Stomach (tissue), 4 donors: ENCODE data around the gene THEMIS.

Experiments used
- CTCF ChIP-seq, 7 experiments: fragments of 450-650 bp in 4 of 7; fragments of 200-600 bp in 3 of 7; sonication (generic) in 3 of 7; IDR thresholded peaks; one replicate each; pipeline ENCODE4 v1.5.1; 2016 to 2019; ENCODE audit warnings: antibody characterized with exemption in 7 of 7, control low read depth in 2 of 7, mild to moderate bottlenecking in 1 of 7
- POLR2A ChIP-seq, 4 donors: fragments of 450-650 bp; IDR thresholded peaks; one replicate each; pipeline ENCODE4 v1.6.1; 2016; ENCODE audit warnings: antibody characterized with exemption in 4 of 4, control low read depth in 2 of 4, mild to moderate bottlenecking in 1 of 4, moderate library complexity in 1 of 4
- POLR2AphosphoS5 ChIP-seq, 3 donors: sonication (generic); formaldehyde crosslinking; IDR thresholded peaks; one replicate each; pipeline ENCODE4 v1.6.1; 2016; ENCODE audit warnings: antibody characterized with exemption in 3 of 3

DNA sequence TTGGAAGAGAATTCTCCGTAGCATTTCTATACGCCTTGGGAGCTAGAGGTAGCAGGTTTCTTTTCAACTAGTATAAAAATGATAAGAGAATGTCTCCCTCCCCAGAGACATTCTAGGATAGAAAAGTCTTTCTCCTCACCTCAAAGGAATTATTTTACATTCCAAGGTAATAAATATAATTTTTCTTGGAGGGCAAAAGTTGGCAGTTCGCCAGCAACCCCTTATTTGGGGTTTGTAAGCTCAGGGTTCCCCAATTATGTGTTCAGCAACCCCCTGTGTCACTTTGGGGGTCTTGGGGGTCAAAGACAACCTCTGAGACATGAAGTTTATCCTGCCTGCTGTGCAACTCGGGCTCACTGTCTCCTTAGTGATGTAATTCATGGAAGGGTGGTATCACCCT is 58.3 kb downstream of the THEMIS start:
- TF ChIP-seq CTCF (IDR thresholded peaks at IDR 0.05) (no peak), POLR2AphosphoS5 (IDR thresholded peaks at IDR 0.05) (no peak), POLR2A (IDR thresholded peaks at IDR 0.05) (no peak)
